ENCODE data around the gene SNX10.
A peak's percentile ranks its signal among the peaks of the same experiment; 100 is the strongest.
"Not testable (repeated sequence)": the region's sequence is repeated elsewhere in the genome, so short reads cannot be mapped to it uniquely, and the experiment has no call there.

SNX10 gene

GRCh38 chr7:26291699-26292538, at the start of gene SNX10:
Gene SNX10 (plus strand): TSS chr7:26291862. CDS start chr7:26346443, 54,581 bp downstream.
- no peak for FAIRE-seq
- TF ChIP-seq POLR2A (IDR thresholded peaks at IDR 0.05; ENCODE audit: low read depth, low read length): 0 out of 2 replicates have a peak, but pooled peaks have one; percentile 12
- DNase-seq (ENCODE audit: insufficient read length, low spot score): peak; percentile 79

GRCh38 chr7:26245150-26245549, 46.5 kb upstream of the SNX10 start:
- DNase-seq (ENCODE audit: insufficient read length, low spot score) (no peak), FAIRE-seq (no peak)
- no peak for TF ChIP-seq POLR2A (IDR thresholded peaks at IDR 0.05; ENCODE audit: low read depth, low read length)

- no peak for TF ChIP-seq POLR2A (IDR thresholded peaks at IDR 0.05; ENCODE audit: low read depth, low read length)
- DNase-seq (ENCODE audit: insufficient read length, low spot score) (no peak), FAIRE-seq (no peak)
Observed at GRCh38 chr7:26250239-26250638, 41.4 kb upstream of the SNX10 start.

GRCh38 chr7:26261866-26262265, 29.8 kb upstream of the SNX10 start:
- not testable (repeated sequence) for FAIRE-seq; DNase-seq (ENCODE audit: insufficient read length, low spot score)

- DNase-seq (ENCODE audit: insufficient read length, low spot score): no peak
- no peak for FAIRE-seq
- TF ChIP-seq POLR2A (IDR thresholded peaks at IDR 0.05; ENCODE audit: low read depth, low read length): no peak
Observed at GRCh38 chr7:26265065-26265464, 26.6 kb upstream of the SNX10 start.

- DNase-seq (ENCODE audit: insufficient read length, low spot score) (no peak), FAIRE-seq (no peak)
- TF ChIP-seq POLR2A (IDR thresholded peaks at IDR 0.05; ENCODE audit: low read depth, low read length): no peak
Observed at GRCh38 chr7:26265499-26266075, 26.1 kb upstream of the SNX10 start.

GRCh38 chr7:26267601-26268166, 24.0 kb upstream of the SNX10 start:
- FAIRE-seq (no peak), DNase-seq (ENCODE audit: insufficient read length, low spot score) (no peak)
- no peak for TF ChIP-seq POLR2A (IDR thresholded peaks at IDR 0.05; ENCODE audit: low read depth, low read length)

GRCh38 chr7:26275213-26275612, 16.4 kb upstream of the SNX10 start:
- no peak for TF ChIP-seq POLR2A (IDR thresholded peaks at IDR 0.05; ENCODE audit: low read depth, low read length)
- DNase-seq (ENCODE audit: insufficient read length, low spot score): no peak
- FAIRE-seq: no peak

GRCh38 chr7:26278770-26279169, 12.9 kb upstream of the SNX10 start:
- no peak for TF ChIP-seq POLR2A (IDR thresholded peaks at IDR 0.05; ENCODE audit: low read depth, low read length)
- DNase-seq (ENCODE audit: insufficient read length, low spot score) (peak; percentile 52), FAIRE-seq (no peak)

- DNase-seq (ENCODE audit: insufficient read length, low spot score): peak; percentile 75
Observed at GRCh38 chr7:26279405-26279804, 12.3 kb upstream of the SNX10 start.

GRCh38 chr7:26280097-26280496, 11.6 kb upstream of the SNX10 start:
- no peak for TF ChIP-seq POLR2A (IDR thresholded peaks at IDR 0.05; ENCODE audit: low read depth, low read length)
- DNase-seq (ENCODE audit: insufficient read length, low spot score): no peak
- FAIRE-seq: no peak

More at GRCh38 chr7:26279405-26279804, 12.3 kb upstream of the SNX10 start:
- no peak for TF ChIP-seq POLR2A (IDR thresholded peaks at IDR 0.05; ENCODE audit: low read depth, low read length)
- peak; percentile 93 for FAIRE-seq

- no peak for TF ChIP-seq POLR2A (IDR thresholded peaks at IDR 0.05; ENCODE audit: low read depth, low read length)
- no peak for FAIRE-seq
Observed at GRCh38 chr7:26280723-26281122, 10.9 kb upstream of the SNX10 start.

GRCh38 chr7:26284477-26284876, 7.2 kb upstream of the SNX10 start:
- TF ChIP-seq POLR2A (IDR thresholded peaks at IDR 0.05; ENCODE audit: low read depth, low read length): no peak
- DNase-seq (ENCODE audit: insufficient read length, low spot score): no peak
- FAIRE-seq: no peak

More at GRCh38 chr7:26280723-26281122, 10.9 kb upstream of the SNX10 start:
- DNase-seq (ENCODE audit: insufficient read length, low spot score): no peak

- no peak for TF ChIP-seq POLR2A (IDR thresholded peaks at IDR 0.05; ENCODE audit: low read depth, low read length)
- no peak for DNase-seq (ENCODE audit: insufficient read length, low spot score)
- no peak for FAIRE-seq
Observed at GRCh38 chr7:26284995-26285632, 6.5 kb upstream of the SNX10 start.

Data from H54 (cell line).